Measurements from ENCODE around the gene TPM1.

Gene TPM1

DNA sequence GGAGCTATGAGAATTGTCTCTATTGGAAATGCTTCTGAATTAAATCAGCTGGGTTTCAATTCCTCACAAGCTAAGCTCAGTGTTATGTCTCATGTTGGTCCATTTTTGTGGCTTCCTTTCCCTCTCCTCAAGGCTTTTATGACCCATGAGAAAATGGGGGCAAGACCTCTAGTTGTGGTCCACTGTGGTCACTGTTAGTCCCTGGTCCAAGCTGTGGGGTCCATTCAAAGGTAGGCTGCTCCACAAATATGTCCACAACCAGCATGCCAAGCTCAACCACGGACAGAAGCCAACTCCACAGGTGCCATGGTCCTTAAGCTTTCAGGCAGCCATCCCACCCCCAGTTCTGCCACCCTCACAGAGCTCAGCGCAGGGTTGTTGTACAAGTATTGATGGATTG lies 14.9 kb upstream of the TPM1 start:
- H3K27me3 ChIP-seq (ENCODE audit: insufficient read depth, poor library complexity, severe bottlenecking): no peaks in the 10 kb centered on the region
- ATAC-seq (ENCODE audit: low read depth) (no peak), DNase-seq (ENCODE audit: low spot score) (no peak)
- H3K9me3 ChIP-seq (ENCODE audit: severe bottlenecking): no peaks in the 10 kb centered on the region
- no peak overlapping the region for H3K4me3 ChIP-seq (ENCODE audit: severe bottlenecking)
- no peaks in the 10 kb centered on the region for H3K4me1 ChIP-seq (ENCODE audit: insufficient read depth, poor library complexity, severe bottlenecking)
- H3K27ac ChIP-seq (ENCODE audit: poor library complexity, severe bottlenecking): no peak overlapping the region
- H3K36me3 ChIP-seq (ENCODE audit: low read depth): no peaks in the 10 kb centered on the region
- TF ChIP-seq, protein P1, sequence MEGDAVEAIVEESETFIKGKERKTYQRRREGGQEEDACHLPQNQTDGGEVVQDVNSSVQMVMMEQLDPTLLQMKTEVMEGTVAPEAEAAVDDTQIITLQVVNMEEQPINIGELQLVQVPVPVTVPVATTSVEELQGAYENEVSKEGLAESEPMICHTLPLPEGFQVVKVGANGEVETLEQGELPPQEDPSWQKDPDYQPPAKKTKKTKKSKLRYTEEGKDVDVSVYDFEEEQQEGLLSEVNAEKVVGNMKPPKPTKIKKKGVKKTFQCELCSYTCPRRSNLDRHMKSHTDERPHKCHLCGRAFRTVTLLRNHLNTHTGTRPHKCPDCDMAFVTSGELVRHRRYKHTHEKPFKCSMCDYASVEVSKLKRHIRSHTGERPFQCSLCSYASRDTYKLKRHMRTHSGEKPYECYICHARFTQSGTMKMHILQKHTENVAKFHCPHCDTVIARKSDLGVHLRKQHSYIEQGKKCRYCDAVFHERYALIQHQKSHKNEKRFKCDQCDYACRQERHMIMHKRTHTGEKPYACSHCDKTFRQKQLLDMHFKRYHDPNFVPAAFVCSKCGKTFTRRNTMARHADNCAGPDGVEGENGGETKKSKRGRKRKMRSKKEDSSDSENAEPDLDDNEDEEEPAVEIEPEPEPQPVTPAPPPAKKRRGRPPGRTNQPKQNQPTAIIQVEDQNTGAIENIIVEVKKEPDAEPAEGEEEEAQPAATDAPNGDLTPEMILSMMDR (IDR thresholded peaks at IDR 0.05; ENCODE audit: poor library complexity, severe bottlenecking): no peak

DNA sequence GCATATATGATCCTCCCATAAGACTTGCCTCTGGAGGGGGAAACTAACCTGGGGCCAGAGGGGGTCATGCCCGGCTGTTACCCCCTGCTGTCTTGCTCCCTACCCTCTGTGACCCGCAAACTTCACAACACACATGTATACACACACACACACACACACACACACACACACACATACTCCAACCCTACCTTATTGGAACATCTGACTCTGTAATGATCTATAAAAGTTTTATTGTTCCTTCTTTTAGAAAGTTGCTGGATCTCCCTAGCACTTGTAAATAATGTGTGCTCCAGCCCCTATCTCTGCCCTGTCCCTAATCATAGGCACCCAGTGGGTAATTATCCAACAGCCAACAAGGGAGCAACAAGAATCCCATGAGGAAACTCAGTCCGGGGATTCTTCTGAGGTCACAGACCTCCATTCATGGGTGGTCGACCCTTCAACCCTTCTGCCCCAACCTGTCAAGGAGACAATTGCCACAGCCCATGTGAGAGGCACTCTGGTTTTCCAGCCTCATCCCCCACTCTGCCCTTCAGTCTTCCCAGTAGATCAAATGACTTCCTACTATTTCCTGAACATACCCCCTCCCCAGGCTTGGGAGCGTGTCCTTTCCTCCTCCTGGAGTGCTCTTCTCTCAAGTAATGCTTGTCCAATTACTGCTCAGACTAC lies 14.0 kb upstream of the TPM1 start:
- ATAC-seq (ENCODE audit: low read depth): no peak
- no peaks in the 10 kb centered on the region for H3K4me1 ChIP-seq (ENCODE audit: insufficient read depth, poor library complexity, severe bottlenecking)
- no peaks in the 10 kb centered on the region for H3K9me3 ChIP-seq (ENCODE audit: severe bottlenecking)
- H3K4me3 ChIP-seq (ENCODE audit: severe bottlenecking): no peak overlapping the region
- TF ChIP-seq, protein P1 (IDR thresholded peaks at IDR 0.05; ENCODE audit: poor library complexity, severe bottlenecking): no peak
- H3K36me3 ChIP-seq (ENCODE audit: low read depth): no peaks in the 10 kb centered on the region
- no peaks in the 10 kb centered on the region for H3K27me3 ChIP-seq (ENCODE audit: insufficient read depth, poor library complexity, severe bottlenecking)
- no peak for DNase-seq (ENCODE audit: low spot score)
- no peak overlapping the region for H3K27ac ChIP-seq (ENCODE audit: poor library complexity, severe bottlenecking)

DNA sequence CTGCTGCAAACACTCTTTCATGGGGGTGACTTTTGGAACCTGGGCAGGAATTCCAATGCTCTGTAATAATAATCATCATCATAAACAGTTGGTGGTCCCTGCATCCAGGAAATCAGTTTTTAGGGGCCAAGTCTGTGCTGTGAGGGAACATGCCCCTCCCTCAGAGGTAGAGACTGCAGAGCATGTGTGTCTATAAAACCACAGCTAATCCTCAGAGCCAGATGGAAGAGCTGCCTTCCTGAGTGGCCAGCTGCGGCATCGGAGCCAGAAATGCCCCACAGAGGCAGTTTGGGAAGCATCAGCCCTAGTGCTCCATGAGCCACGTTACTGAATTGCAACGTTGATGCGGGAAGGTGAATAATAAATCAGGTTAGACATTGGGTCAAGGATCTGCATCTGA lies 12.9 kb upstream of the TPM1 start:
- no peak overlapping the region for H3K27ac ChIP-seq (ENCODE audit: poor library complexity, severe bottlenecking)
- no peaks in the 10 kb centered on the region for H3K27me3 ChIP-seq (ENCODE audit: insufficient read depth, poor library complexity, severe bottlenecking)
- no peaks in the 10 kb centered on the region for H3K36me3 ChIP-seq (ENCODE audit: low read depth)
- no peaks in the 10 kb centered on the region for H3K9me3 ChIP-seq (ENCODE audit: severe bottlenecking)
- no peaks in the 10 kb centered on the region for H3K4me1 ChIP-seq (ENCODE audit: insufficient read depth, poor library complexity, severe bottlenecking)
- TF ChIP-seq, protein P1 (IDR thresholded peaks at IDR 0.05; ENCODE audit: poor library complexity, severe bottlenecking): no peak
- no peak for DNase-seq (ENCODE audit: low spot score)
- no peak overlapping the region for H3K4me3 ChIP-seq (ENCODE audit: severe bottlenecking)
- ATAC-seq (ENCODE audit: low read depth): no peak

DNA sequence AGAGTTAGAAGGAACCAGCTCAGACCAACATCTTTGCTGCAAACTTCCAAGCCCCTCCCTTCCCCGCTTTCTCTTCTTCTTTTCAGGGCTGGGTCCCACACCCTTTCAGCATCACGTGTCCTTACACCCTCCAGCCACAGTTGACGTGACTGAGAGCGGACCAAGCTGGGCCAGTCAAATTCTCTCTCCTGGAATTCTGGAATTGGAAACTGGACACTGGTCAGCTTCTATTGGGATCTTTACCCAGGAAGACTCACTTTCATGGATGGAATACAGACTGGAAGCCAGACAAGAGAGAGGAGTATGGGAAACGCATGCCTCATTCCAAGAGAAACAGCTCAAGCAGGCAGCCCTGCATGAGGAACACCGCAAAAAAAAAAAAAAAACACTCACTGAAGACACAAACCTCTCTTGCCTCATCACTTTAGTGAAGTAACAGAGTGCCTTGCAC lies 12.4 kb upstream of the TPM1 start:
- H3K4me1 ChIP-seq (ENCODE audit: insufficient read depth, poor library complexity, severe bottlenecking): no peaks in the 10 kb centered on the region
- TF ChIP-seq, protein P1 (IDR thresholded peaks at IDR 0.05; ENCODE audit: poor library complexity, severe bottlenecking): no peak
- ATAC-seq (ENCODE audit: low read depth) (no peak), DNase-seq (ENCODE audit: low spot score) (no peak)
- H3K27ac ChIP-seq (ENCODE audit: poor library complexity, severe bottlenecking): no peak overlapping the region
- H3K27me3 ChIP-seq (ENCODE audit: insufficient read depth, poor library complexity, severe bottlenecking): no peaks in the 10 kb centered on the region
- H3K4me3 ChIP-seq (ENCODE audit: severe bottlenecking): no peak overlapping the region
- no peaks in the 10 kb centered on the region for H3K36me3 ChIP-seq (ENCODE audit: low read depth)
- no peaks in the 10 kb centered on the region for H3K9me3 ChIP-seq (ENCODE audit: severe bottlenecking)

DNA sequence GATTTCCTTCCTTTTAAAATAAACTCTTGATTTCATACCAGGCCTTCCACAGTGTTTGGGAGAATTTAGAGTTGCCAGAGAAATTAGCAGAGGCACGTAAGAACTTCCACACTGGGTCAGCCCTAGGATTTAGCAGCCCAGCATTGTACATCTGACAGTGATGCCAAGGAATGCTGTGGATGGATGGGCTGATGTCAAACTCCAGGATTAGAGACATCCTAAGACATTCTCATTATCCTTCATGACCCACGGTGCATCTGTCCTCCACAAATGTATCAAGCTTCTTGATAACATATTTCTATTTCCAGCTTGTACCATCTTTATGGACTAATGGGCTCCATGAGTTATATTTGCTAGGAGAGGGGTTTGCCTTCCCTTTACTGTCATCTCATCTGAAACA lies 8.0 kb upstream of the TPM1 start:
- ATAC-seq (ENCODE audit: low read depth) (no peak), DNase-seq (ENCODE audit: low spot score) (no peak)
- TF ChIP-seq, protein P1 (IDR thresholded peaks at IDR 0.05; ENCODE audit: poor library complexity, severe bottlenecking): no peak
- H3K4me3 ChIP-seq (ENCODE audit: severe bottlenecking): no peak overlapping the region
- H3K4me1 ChIP-seq (ENCODE audit: insufficient read depth, poor library complexity, severe bottlenecking): peaks cover 19% of the 10 kb centered on the region
- H3K27ac ChIP-seq (ENCODE audit: poor library complexity, severe bottlenecking): no peak overlapping the region
- H3K36me3 ChIP-seq (ENCODE audit: low read depth): no peaks in the 10 kb centered on the region
- no peaks in the 10 kb centered on the region for H3K9me3 ChIP-seq (ENCODE audit: severe bottlenecking)
- no peaks in the 10 kb centered on the region for H3K27me3 ChIP-seq (ENCODE audit: insufficient read depth, poor library complexity, severe bottlenecking)

Data from RWPE2 (cell line).